T-cell (primary cell): ENCODE results near the gene SAPCD2. TPM values are rescaled to one million over a fixed set of nuclear protein-coding genes. Genes with fewer than 3 reads are reported as not detected.
A peak's percentile ranks its signal among the peaks of the same experiment; 100 is the strongest.

ENCODE experiments used
- ATAC-seq, 4 experiments: fragments of 200-7000 bp in 3 of 4; fragments of 150-1000 bp in 1 of 4; cut with Tn5 transposase; replicated peaks in 1 of 4; 1 replicate in 3 of 4; 2 replicates in 1 of 4; pipeline ENCODE4 v1.10.0; 2021; ENCODE audit warnings: moderate library complexity in 3 of 4, mild to moderate bottlenecking in 2 of 4, moderate number of reproducible peaks in 1 of 4
- CTCF ChIA-PET, 2 donors: fragments of 300-600 bp; sonication (Branson Sonifier 250); formaldehyde crosslinking; loops; one replicate each; lab custom pipeline; 2022; ENCODE audit warnings: antibody characterized with exemption in 2 of 2; lab: Charles Lee
- POLR2A ChIA-PET, 2 donors: fragments of 300-600 bp; sonication (Branson Sonifier 250); formaldehyde crosslinking; loops; one replicate each; lab custom pipeline; 2022; ENCODE audit warnings: antibody characterized with exemption in 2 of 2; lab: Charles Lee
- DNase-seq, 35 experiments: peaks; one replicate each; pipeline versions ENCODE4 v3.0.0 to v3.0.0-alpha.2; 2013 to 2023
- H3K27ac ChIP-seq: one replicate; pipeline ENCODE4 v1.5.1; 2013; ENCODE audit warnings: low read length
- H3K27me3 ChIP-seq, 2 experiments: replicated peaks in 1 of 2; 1 replicate in 1 of 2; 2 replicates in 1 of 2; pipeline versions ENCODE4 v1.6.1 to v1.7.0; 2013; ENCODE audit warnings: low read length in 1 of 2, mixed read lengths in 1 of 2; ENCODE audit not compliant: control insufficient read depth in 2 of 2, insufficient read depth in 2 of 2; ENCODE audit errors: extremely low read depth in 1 of 2
- H3K36me3 ChIP-seq, 2 donors: 1 replicate in 1 of 2; 2 replicates in 1 of 2; pipeline versions ENCODE4 v1.6.1 to v1.7.0; 2013; ENCODE audit warnings: low read length in 1 of 2; ENCODE audit not compliant: control insufficient read depth in 2 of 2, insufficient read depth in 1 of 2; ENCODE audit errors: extremely low read depth in 1 of 2
- H3K4me1 ChIP-seq, 2 experiments: 1 replicate in 1 of 2; 2 replicates in 1 of 2; pipeline versions ENCODE4 v1.6.1 to v1.7.0; 2013; ENCODE audit warnings: low read length in 2 of 2, mixed read lengths in 1 of 2; ENCODE audit not compliant: insufficient read depth in 2 of 2, control insufficient read depth in 1 of 2; ENCODE audit errors: extremely low read depth in 1 of 2
- H3K4me3 ChIP-seq, 2 donors: 1 replicate in 1 of 2; 2 replicates in 1 of 2; pipeline versions ENCODE4 v1.5.1 to v1.7.0; 2013; ENCODE audit warnings: mild to moderate bottlenecking in 2 of 2, low read length in 1 of 2, moderate library complexity in 1 of 2; ENCODE audit not compliant: control insufficient read depth in 1 of 2; ENCODE audit errors: extremely low read depth in 1 of 2
- H3K9me3 ChIP-seq: 2 replicates; pipeline ENCODE4 v1.7.0; 2013
- H3K27ac Mint-ChIP-seq, 2 donors: one replicate each; pipeline ENCODE4 v1.8.0; 2020 to 2021; ENCODE audit warnings: mild to moderate bottlenecking in 2 of 2, mixed read lengths in 2 of 2
- H3K27me3 Mint-ChIP-seq, 2 donors: one replicate each; pipeline ENCODE4 v1.8.0; 2021 to 2022; ENCODE audit warnings: mixed read lengths in 2 of 2
- H3K36me3 Mint-ChIP-seq: one replicate; pipeline ENCODE4 v1.8.0; 2021; ENCODE audit warnings: mixed read lengths
- H3K4me1 Mint-ChIP-seq, 3 donors: one replicate each; pipeline ENCODE4 v1.8.0; 2020 to 2022; ENCODE audit warnings: mixed read lengths in 3 of 3, mild to moderate bottlenecking in 1 of 3
- H3K4me3 Mint-ChIP-seq, 3 donors: one replicate each; pipeline ENCODE4 v1.8.0; 2020 to 2022; ENCODE audit warnings: mild to moderate bottlenecking in 3 of 3, mixed read lengths in 3 of 3, moderate library complexity in 3 of 3
- H3K9me3 Mint-ChIP-seq, 3 donors: one replicate each; pipeline ENCODE4 v1.8.0; 2020 to 2022; ENCODE audit warnings: mixed read lengths in 3 of 3
- WGBS: methylation state at CpG from one replicate; pipeline ENCODE4 v1.1.5; 2013; ENCODE audit warnings: missing lambda C conversion rate; ENCODE audit not compliant: insufficient coverage; 5-methylcytosine and 5-hydroxymethylcytosine counted together
- total RNA-seq, 35 experiments: library from RNA in 6 of 35; stranded (reverse) in 6 of 35; fragments of 120-200 nt in 1 of 35; gene quantifications; one replicate each; pipeline versions ENCODE4 v1.2.1 to v1.2.4 and lab custom pipeline; 2013 to 2026

The SAPCD2 gene
- total RNA-seq, 5 donors from 2014 or later (not counting 1 experiment from before 2014, with no cell fraction given), result 0.33 to 1.0 (median 0.83) TPM

DNA sequence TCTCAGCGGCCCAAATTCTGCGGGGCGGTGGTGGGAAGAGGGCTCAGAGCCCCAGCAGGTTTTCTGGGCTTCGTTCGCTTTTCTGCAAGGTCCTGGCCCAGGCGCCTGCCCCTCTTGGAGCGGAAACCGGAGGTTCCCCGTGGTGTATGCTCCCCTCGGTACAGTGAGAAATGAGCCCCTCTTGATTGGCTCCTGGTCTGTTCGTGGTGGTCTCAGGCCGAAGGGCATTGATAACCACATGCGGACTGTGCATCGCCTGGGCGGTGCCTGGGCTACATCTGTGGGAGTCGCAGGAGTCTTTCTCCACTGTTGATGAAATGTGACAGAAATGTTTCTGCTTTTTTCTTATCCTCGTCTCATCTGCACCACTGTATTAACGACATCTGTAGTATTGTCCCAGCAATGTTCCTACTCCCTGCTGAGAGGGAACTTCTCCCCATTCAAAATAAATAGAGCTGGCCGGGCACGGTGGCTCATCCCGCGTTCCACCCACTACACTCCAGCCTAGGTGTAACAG, 17.1 kb upstream of the SAPCD2 start:
- no peaks in the 10 kb centered on the region for H3K9me3 ChIP-seq
- peak overlapping the region; percentile 78 for H3K27ac ChIP-seq
- peaks cover 13 to 31% of the 10 kb centered on the region in 2 experiments for H3K4me1 ChIP-seq
- 18% methylated on average over 17 of the region's 22 CpGs for WGBS
- H3K27me3 ChIP-seq, result peaks cover 0 to 3% of the 10 kb centered on the region in 2 experiments
- Mint-ChIP-seq H3K27me3 (no peaks in the 10 kb centered on the region), H3K36me3 (peaks cover 12% of the 10 kb centered on the region), H3K9me3 (no peaks in the 10 kb centered on the region), H3K27ac (peak overlapping the region; percentile 85 to 92), H3K4me3 (peak overlapping the region; percentile 79 to 89 (median 82)), H3K4me1 (peaks cover 28 to 42% (median 32%) of the 10 kb centered on the region in 3 donors)
- peak in 2 of 35 experiments; percentile 19 to 29 for DNase-seq
- POLR2A ChIA-PET, result interaction anchor here in 1 of 2 donors (0.6 to 1.5 kb wide), 6 partner anchors 8 to 287 kb away, joined by 3 to 12 read pairs (median 6); partner anchors contain the start of genes TPRN and TUBB4B
- ATAC-seq, result peak in 2 of 4 experiments; percentile 1 to 2
- peaks cover 7 to 34% of the 10 kb centered on the region in 2 donors for H3K36me3 ChIP-seq
- CTCF ChIA-PET, result interaction anchor here in 1 of 2 donors (1.0 to 1.8 kb wide), 5 partner anchors 9 to 149 kb away, joined by 3 to 42 read pairs (median 4); partner anchors contain the start of gene SAPCD2
- peak overlapping the region; percentile 26 to 67 for H3K4me3 ChIP-seq

- Histone ChIP-seq H3K4me3 (peak within 1 kb of the TSS; percentile 67 to 75), H3K27me3 (peaks cover 0 to 3% of the 10 kb centered on the region in 2 experiments), H3K9me3 (no peaks in the 10 kb centered on the region), H3K4me1 (peaks cover 13 to 31% of the 10 kb centered on the region in 2 experiments), H3K27ac (peak within 1 kb of the TSS; percentile 78), H3K36me3 (peaks cover 7 to 27% of the 10 kb centered on the region in 2 donors)
- Mint-ChIP-seq H3K36me3 (peaks cover 12% of the 10 kb centered on the region), H3K27ac (peak within 1 kb of the TSS; percentile 88 to 94), H3K4me1 (peaks cover 28 to 40% (median 32%) of the 10 kb centered on the region in 3 donors), H3K4me3 (peak within 1 kb of the TSS; percentile 79 to 93 (median 89)), H3K9me3 (no peaks in the 10 kb centered on the region), H3K27me3 (no peaks in the 10 kb centered on the region)
- CTCF ChIA-PET, result interaction anchor here (0.6 to 1.8 kb wide), 12 partner anchors 9 to 185 kb away, joined by 3 to 42 read pairs (median 3); partner anchors contain the start of genes ABCA2 (in 1 of the 2), SAPCD2 (in 1 of the 2) and TUBB4B (in 1 of the 2)
- DNase-seq (peak; percentile 93 to 100 (median 99)), ATAC-seq (peak; percentile 85 to 90 (median 86))
- under 1% methylated on average over 99 of the region's 101 CpGs for WGBS
- POLR2A ChIA-PET, result interaction anchor here (0.6 to 1.5 kb wide), 10 partner anchors 9 to 287 kb away, joined by 3 to 12 read pairs (median 4); partner anchors contain the start of genes SAPCD2 (in 1 of the 2), TPRN (in 1 of the 2) and TUBB4B (in 1 of the 2)
Observed at GRCh38 chr9:137086531-137087408, 16.4 kb upstream of the SAPCD2 start, which contains the start of gene MAN1B1. Gene MAN1B1 (plus strand): TSS chr9:137086985. CDS start chr9:137087000, 15 bp downstream.

- Mint-ChIP-seq H3K27ac (peak overlapping the region; percentile 87 to 94), H3K4me1 (peaks cover 28 to 38% (median 32%) of the 10 kb centered on the region in 3 donors), H3K36me3 (peaks cover 12% of the 10 kb centered on the region), H3K27me3 (no peaks in the 10 kb centered on the region), H3K9me3 (no peaks in the 10 kb centered on the region), H3K4me3 (peak overlapping the region; percentile 79 to 93 (median 87))
- ChIA-PET CTCF (interaction anchor here (0.6 to 1.8 kb wide), 7 partner anchors 10 to 185 kb away, joined by 3 to 42 read pairs (median 3); partner anchors contain the start of genes ABCA2 (in 1 of the 2) and SAPCD2 (in 1 of the 2)), POLR2A (interaction anchor here (0.6 to 1.5 kb wide), 6 partner anchors 10 to 158 kb away, joined by 3 to 12 read pairs (median 7); partner anchors contain the start of genes SAPCD2 (in 1 of the 2), TPRN (in 1 of the 2) and TUBB4B (in 1 of the 2))
- DNase-seq (peak in 6 of 35 experiments; percentile 13 to 39 (median 16)), ATAC-seq (peak in 3 of 4 experiments; percentile 6 to 11 (median 8))
- no peaks in the 10 kb centered on the region for H3K9me3 ChIP-seq
- under 1% methylated on average over 58 of the region's 58 CpGs for WGBS
- peaks cover 7 to 28% of the 10 kb centered on the region in 2 donors for H3K36me3 ChIP-seq
- H3K27me3 ChIP-seq, result peaks cover 0 to 3% of the 10 kb centered on the region in 2 experiments
- H3K4me1 ChIP-seq, result peaks cover 13 to 31% of the 10 kb centered on the region in 2 experiments
- peak overlapping the region; percentile 67 to 75 for H3K4me3 ChIP-seq
- peak overlapping the region; percentile 61 for H3K27ac ChIP-seq
Observed at GRCh38 chr9:137085920-137086530, 15.7 kb upstream of the SAPCD2 start.

GRCh38 chr9:137084526-137084925, 14.2 kb upstream of the SAPCD2 start:
- Mint-ChIP-seq H3K9me3 (no peaks in the 10 kb centered on the region), H3K27ac (no peak overlapping the region), H3K4me3 (no peak overlapping the region), H3K4me1 (peaks cover 29 to 40% (median 30%) of the 10 kb centered on the region in 3 donors), H3K27me3 (no peaks in the 10 kb centered on the region), H3K36me3 (peaks cover 14% of the 10 kb centered on the region)
- no peak for DNase-seq
- Histone ChIP-seq H3K4me3 (no peak overlapping the region), H3K4me1 (peaks cover 13 to 25% of the 10 kb centered on the region in 2 experiments), H3K9me3 (no peaks in the 10 kb centered on the region), H3K27ac (no peak overlapping the region), H3K36me3 (peaks cover 0 to 24% of the 10 kb centered on the region in 2 donors), H3K27me3 (peaks cover 0 to 3% of the 10 kb centered on the region in 2 experiments)
- CTCF ChIA-PET, result no interaction called here
- POLR2A ChIA-PET, result no interaction called here
- no peak for ATAC-seq
- 83% methylated on average over 9 of the region's 9 CpGs for WGBS

GRCh38 chr9:137083394-137084004, 13.1 kb upstream of the SAPCD2 start:
- 85% methylated on average over 6 of the region's 12 CpGs for WGBS
- no peak overlapping the region for H3K27ac Mint-ChIP-seq
- peaks cover 20 to 31% (median 22%) of the 10 kb centered on the region in 3 donors for H3K4me1 Mint-ChIP-seq
- peaks cover 8% of the 10 kb centered on the region for H3K36me3 Mint-ChIP-seq
- Histone ChIP-seq H3K27ac (no peak overlapping the region), H3K27me3 (peaks cover 0 to 6% of the 10 kb centered on the region in 2 experiments), H3K4me3 (no peak overlapping the region), H3K9me3 (no peaks in the 10 kb centered on the region), H3K4me1 (peaks cover 13 to 28% of the 10 kb centered on the region in 2 experiments), H3K36me3 (peaks cover 0 to 14% of the 10 kb centered on the region in 2 donors)
- no peaks in the 10 kb centered on the region for H3K27me3 Mint-ChIP-seq
- H3K4me3 Mint-ChIP-seq, result no peak overlapping the region
- ATAC-seq, result no peak
- ChIA-PET POLR2A (no interaction called here), CTCF (no interaction called here)
- H3K9me3 Mint-ChIP-seq, result no peaks in the 10 kb centered on the region
- no peak for DNase-seq
